GM10847 (cell line): ENCODE data around the gene EPHA6.

Source experiments
- POLR2A ChIP-seq: IDR thresholded peaks from 2 replicates; pipeline ENCODE4 v1.6.1; 2011; ENCODE audit not compliant: insufficient read length; ENCODE audit errors: extremely low read depth

The EPHA6 gene

DNA sequence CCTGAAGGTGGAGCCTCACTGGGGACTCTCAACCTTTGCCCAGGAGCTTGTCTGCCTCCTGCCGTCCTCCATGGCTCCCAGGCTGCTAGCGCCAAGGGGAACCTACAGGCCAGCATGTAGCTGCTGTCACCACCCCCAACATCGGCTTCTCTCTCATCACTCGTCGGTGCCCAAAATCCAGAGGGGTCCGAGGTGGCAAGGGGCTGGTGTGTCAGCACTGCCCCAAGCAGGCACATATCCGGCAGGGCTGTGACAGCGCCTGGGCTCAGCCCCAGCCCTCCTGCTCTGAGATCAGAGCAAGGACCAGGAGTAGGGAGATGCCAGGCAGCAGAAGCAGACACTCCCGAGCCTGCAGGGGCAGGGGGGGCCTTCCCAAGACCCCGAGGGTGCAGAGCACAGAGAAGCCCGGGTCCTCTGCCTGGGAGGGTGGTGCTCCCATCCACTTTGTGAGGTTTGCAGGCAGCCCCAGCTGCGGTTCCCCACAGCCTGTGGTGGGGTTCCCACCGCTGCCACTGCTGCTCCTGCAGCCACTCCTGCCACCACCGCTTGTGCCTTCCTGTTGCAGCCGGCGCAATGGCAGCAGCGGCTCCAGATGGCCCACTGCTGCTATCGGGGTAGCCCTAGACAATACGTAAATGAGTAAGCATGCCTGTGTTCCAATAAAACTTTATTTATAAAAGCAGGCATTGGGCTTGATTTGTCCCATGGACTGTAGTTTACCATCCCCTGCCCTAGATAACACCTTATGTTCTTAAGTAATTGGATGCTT lies 451.0 kb downstream of the EPHA6 start:
- no peak for TF ChIP-seq POLR2A

DNA sequence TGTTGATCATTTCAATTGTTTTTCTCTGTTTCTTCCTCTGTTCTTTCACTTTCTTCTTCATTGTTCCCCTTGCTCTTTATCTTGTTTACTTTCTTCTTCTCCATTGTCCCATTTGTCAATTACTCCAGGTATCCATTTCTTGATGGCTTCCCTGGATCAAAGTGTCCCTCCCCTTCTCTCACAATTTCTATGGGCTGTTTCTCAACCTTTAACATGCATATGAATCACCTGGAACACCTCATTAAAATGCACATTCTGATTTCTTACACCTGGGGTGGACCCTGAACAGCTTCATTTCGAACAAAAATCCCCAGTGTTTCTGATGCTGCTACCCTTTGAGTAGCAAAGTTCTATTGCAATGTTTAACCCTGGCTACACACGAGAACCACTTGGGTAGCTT lies 454.8 kb downstream of the EPHA6 start:
- TF ChIP-seq POLR2A, result no peak

DNA sequence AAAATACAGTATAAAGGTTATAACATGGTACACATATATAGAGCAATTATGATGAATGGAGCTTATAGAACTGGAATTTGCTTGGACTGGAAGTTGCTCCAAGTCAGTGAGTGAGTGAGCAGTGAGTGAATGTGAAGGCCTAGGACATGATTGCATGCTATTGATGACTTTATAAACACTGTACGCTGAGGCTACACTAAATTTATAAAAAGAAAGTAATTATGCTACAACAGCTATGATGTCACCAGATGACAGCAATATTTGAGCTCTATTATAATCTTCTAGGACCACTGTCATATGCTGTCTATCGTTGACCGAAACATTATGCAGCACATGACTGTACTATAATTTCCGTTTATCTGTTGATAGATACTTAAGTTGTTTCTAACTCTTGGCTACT lies 463.3 kb downstream of the EPHA6 start:
- TF ChIP-seq POLR2A, result no peak

DNA sequence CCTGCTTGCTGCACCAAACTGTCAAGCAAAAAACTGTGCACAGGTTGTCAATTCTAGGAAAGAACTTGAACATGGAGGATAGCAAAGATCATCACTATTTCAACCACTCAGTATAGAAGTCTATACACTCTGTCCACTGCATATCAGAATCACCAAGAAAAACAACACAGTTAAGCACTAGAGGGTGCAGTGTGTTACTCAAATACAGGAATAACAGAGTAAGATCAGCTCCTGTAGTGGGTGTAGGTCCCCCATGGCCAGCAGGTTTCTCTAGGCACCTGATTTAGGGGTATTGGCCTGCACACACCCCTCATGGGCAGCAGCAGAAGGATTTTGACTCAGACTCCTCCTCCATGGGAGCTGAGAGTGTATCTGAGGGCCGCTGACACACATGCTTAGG lies 464.1 kb downstream of the EPHA6 start:
- no peak for TF ChIP-seq POLR2A

DNA sequence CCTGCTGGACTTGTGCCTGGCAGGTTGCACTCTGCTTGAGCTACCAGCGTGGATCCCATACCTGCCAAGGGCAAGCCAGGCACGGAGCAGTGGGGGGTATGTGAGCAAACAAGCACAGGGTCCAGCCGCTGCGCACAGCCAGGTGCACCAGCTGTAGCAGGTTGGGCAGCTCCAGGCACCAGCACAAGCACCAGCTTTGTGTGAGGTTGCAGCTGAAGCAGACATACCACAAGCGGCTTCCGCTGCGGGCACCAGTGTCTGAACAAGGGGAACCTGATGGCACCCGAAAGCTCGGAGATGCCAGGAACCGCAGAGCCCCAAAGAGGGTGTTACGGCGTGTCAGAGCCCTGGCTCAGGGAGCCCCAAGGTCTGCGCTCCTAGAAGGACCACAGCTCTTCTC lies 477.5 kb downstream of the EPHA6 start:
- no peak for TF ChIP-seq POLR2A

DNA sequence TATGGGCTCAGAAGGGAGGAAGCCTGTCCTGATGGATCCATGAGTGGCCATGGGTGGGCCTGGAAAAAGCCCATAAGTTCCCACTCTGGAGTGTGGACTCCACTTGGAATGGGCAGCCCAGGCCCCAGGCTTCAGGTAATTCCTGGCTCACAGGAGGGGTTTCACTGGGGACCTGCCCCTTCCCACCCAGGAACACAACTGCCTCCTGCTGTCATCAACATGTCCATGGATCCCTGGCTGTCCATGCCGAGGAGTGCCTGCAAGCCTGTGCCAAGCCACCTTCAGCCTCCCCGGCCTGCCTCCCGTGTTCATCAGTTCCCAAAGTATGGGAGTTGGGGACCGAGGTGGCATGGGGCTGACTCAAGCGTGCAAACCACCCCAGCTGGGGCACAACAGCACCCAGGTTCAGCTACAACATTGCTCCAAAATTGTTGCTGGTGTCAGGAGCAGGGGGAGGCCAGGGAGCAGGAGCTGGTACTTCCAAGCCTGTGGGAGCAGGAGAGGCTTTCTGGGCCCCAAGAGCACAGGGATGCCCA lies 479.3 kb downstream of the EPHA6 start:
- TF ChIP-seq POLR2A, result no peak

DNA sequence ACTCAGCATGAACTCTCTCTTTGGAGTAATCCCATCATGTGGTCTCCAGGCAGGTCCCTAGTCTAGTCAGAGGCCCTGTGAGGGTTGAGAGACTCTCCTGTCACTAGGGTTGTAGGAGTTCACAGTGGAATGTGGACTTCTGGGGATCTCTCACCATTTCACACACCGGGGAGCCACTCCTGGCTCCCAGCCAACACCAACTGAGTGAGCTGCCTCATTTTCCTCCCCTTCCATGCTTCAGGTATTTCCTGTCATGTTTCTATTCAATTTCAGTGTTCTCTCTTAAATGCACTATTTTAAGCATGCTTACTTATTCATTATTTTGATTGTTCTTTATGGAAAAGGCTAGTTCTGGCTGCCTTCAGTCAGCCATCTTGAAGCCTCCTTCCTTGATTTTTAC lies 482.6 kb downstream of the EPHA6 start:
- TF ChIP-seq POLR2A, result no peak

DNA sequence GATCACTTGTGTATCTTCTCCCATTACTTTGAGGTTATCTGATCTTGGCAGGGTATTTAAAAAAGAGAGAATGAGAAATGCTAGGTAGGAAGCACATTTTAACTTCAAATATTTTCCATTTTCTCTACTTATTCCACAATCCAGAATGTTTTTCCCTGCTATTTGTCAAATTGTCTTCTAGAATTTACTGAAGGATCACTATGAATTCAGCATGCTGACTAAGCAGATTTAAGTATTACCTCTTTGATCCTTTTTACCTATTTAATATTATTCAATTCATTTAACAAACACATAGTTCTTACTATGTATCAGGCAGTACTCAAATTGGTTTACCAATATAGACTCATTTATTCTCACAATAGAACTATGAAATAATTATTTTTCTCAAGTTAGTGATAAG lies 486.7 kb downstream of the EPHA6 start:
- no peak for TF ChIP-seq POLR2A

DNA sequence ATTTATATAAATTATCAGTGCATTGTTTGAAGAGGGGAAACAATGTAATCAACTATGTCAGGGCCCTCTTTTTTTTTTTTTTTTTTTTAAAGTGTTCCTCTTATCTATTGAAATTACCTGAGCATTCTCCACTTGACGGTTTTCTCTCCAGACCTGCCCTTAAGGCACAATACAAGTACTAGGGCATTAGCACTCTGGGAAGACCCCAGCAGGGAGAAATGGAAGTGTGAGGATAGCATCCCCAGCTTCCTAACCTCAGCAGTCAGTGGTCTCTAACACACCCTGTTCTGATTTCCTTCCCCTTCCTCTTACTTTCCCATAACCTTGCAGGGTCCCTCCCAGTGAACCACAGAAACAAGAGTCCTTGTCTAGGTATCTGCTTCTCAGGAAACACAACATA lies 491.8 kb downstream of the EPHA6 start:
- no peak for TF ChIP-seq POLR2A

DNA sequence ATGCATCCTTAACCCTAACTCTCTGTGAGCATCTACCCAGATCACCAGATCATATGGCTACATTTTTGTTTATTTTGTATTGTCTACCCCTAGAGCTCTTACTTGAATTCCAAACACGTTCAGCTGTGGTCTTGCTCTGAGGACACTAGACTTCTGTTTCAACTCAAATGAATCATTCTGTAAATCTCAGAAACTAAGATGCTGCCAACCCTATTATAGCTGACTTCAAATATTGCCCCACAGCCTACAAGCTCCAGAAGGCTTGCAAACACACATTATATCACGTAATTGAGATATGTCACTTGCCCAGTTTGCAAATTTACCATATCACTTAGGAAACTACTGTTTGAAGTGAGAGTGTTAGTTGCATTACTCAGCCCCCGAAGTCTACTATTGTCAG lies 524.0 kb downstream of the EPHA6 start:
- no peak for TF ChIP-seq POLR2A

DNA sequence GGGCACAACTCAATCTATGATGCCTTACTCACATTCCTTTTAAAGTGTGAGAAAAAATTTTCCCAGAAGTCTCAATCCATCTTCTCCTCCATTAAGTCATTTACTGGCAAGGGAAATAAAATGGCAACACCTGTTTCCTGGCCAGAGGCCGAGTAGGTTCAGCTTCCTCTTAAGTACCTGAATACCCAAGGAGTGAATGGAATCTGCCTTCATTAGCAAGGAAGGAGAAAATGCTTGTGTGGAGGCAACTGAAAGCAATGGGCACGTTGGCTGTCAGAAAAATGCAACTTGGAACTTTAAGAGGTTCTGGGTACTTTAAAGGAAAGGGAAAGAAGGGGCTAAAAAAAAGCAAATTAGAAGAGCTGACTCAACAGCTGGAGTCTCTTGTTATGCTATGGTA lies 526.5 kb downstream of the EPHA6 start:
- TF ChIP-seq POLR2A, result no peak

DNA sequence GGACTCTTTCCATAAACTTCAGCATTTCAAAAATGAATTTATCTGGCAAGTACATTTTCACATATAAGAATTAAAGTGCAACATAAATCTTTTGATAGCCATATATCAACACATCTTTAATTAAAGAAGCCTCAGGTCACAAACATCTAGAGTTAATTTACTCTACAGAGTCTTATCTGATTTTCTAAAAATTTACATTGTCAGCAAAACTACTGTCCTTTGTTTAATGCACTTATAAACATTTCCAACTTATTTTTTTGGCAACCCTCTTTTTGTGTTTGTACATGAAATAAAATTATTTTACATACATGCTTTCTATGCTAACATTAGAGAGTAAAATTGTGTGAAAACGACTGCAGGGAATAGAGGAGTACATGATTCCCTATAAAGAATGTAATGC lies 533.4 kb downstream of the EPHA6 start:
- no peak for TF ChIP-seq POLR2A

DNA sequence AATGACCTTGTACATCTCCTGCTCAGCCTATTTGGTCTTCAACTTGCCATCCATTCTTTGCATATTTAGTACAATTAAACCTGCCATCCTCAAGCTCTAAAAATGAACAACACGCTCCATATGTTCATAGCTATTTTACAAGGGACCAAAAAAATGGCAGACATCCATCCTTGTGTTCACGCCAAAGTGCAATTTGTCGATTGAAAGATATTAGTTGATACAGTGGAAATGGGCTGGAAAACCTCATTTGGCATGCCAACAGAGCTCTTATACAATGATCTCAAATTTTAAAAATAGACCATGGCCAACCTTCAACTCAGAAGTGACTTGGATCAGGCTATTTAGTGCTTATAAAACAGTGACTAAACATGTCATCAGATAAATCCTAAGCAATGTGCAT lies 536.6 kb downstream of the EPHA6 start:
- no peak for TF ChIP-seq POLR2A

DNA sequence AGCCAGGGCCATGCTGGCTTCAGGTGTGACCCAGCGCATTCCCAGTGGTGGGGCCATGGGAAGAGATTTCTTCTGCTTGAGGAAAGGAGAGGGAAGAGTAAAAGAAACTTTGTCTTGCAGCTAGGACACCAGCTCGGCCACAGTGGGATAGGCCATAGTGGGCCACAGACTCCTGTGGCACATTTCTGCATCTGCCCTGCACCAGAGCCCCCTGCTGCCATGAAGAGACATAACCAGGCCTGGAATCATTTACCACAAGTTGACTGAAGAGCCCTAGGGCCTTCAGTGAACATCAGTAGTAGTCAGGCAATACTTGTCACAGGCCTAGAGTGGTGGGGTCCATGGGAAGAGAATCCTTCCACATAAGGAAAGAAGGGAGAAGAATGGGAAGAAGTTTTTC lies 538.8 kb downstream of the EPHA6 start:
- TF ChIP-seq POLR2A, result no peak

DNA sequence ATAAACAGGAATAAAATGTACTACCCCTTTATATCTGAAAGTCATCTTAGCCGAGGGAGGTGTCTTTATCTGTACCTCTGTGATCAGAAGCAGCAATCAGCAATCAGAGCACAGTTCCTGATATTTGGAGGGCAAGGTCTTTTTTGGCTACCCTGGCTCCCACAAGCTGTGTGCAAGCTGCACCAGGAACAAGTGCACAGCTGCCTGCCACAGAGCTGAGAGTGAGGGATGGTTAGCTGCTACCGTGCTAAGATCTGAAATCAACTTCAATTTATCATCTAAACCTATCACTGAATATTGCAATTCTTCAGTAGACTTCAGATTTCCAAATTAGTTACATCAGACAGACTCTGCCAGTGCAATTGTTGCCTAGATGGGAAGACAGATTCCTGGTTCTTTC lies 545.6 kb downstream of the EPHA6 start:
- TF ChIP-seq POLR2A, result no peak

DNA sequence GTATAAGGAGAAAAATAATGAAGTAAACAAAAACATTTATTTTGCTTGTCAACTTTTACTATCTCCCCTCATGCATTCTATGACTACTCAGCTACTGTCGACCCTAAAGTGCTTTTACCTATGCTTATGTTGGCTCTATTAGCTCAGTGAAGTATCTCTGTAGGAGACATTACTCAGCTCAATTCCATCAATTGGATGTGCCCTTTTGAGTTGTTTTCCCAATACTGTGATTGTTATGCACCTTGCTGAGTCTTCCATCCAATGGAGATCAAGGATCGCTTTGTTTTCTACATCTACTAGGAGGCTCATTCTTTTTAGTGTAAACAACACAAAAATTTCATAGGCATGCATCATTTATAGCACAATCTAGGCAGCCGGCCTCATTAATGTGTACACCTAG lies 546.4 kb downstream of the EPHA6 start:
- TF ChIP-seq POLR2A, result no peak

DNA sequence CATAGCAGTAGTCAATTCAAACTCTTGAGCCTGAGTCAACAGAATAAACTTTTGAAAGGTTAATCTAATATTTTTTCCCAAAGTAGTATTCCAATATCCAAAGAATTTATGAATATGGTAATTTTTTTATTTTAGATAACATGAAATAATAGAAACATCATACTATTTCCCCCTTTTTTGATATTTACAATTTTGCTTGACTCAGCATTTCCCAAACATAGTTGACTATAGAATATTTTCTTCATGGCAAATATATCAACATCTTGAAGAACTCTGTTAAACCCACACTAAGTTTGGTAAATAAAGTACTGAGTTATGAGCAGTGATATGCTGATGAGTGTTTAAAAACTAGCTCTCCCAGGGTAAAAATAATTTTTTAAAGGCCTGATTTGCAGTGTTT lies 570.2 kb downstream of the EPHA6 start:
- TF ChIP-seq POLR2A, result no peak
